ENCODE results near the gene ZCCHC14. TPM values are rescaled to one million over a fixed set of nuclear protein-coding genes. Genes with fewer than 3 reads are reported as not detected.

ZCCHC14 gene
- total RNA-seq, 1 donor from 2014 or later: 19.0 TPM

DNA sequence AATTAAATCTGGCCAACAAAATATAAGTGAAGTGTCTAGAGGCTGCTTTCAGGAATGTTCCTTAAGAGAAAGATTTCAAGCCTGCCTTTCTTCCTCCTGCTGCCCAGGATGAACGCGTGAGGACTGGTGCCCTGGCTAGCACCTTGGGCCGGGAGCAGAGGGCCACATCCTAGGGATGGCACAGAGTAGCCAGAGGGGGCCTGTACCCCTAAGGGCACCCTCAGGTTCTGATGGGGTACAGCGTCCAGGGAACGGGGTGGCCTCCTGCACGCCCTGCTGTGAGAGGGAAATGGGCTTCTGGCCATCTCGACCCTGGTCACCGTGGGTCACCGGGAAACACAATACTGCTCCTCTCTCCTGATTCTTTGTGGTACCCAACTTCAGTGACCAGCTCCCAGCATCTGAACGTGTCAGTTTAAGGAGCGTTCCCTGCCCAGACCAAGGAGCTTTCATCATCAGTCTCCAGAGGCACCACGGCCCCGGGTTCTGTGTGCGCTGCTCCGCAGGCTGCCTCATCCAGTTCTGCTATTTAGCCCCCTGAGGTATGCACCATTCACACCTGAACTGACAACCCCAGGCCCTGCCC lies 60.4 kb downstream of the ZCCHC14 start:
- TF ChIP-seq EZH2 (IDR thresholded peaks at IDR 0.05; ENCODE audit: insufficient read depth, low read length): no peak
- TF ChIP-seq, protein P1, sequence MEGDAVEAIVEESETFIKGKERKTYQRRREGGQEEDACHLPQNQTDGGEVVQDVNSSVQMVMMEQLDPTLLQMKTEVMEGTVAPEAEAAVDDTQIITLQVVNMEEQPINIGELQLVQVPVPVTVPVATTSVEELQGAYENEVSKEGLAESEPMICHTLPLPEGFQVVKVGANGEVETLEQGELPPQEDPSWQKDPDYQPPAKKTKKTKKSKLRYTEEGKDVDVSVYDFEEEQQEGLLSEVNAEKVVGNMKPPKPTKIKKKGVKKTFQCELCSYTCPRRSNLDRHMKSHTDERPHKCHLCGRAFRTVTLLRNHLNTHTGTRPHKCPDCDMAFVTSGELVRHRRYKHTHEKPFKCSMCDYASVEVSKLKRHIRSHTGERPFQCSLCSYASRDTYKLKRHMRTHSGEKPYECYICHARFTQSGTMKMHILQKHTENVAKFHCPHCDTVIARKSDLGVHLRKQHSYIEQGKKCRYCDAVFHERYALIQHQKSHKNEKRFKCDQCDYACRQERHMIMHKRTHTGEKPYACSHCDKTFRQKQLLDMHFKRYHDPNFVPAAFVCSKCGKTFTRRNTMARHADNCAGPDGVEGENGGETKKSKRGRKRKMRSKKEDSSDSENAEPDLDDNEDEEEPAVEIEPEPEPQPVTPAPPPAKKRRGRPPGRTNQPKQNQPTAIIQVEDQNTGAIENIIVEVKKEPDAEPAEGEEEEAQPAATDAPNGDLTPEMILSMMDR (IDR thresholded peaks at IDR 0.05; ENCODE audit: insufficient read depth, low read depth, low read length): no peak
- Histone ChIP-seq H4K20me1 (ENCODE audit: insufficient read depth, low read length) (peaks cover 75% of the 10 kb centered on the region), H3K27me3 (ENCODE audit: insufficient read depth, low read length) (no peaks in the 10 kb centered on the region), H3K4me1 (ENCODE audit: insufficient read depth, low read length) (peaks cover 32% of the 10 kb centered on the region), H2AFZ (ENCODE audit: low read depth, low read length) (no peak overlapping the region), H3K36me3 (ENCODE audit: insufficient read depth, low read length) (peaks cover 2% of the 10 kb centered on the region), H3K27ac (ENCODE audit: low read depth, low read length) (peak overlapping the region; percentile 59), H3K9me3 (ENCODE audit: insufficient read depth, low read depth, low read length) (no peaks in the 10 kb centered on the region), H3K4me2 (ENCODE audit: low read length) (peak overlapping the region; percentile 2), H3K4me3 (ENCODE audit: insufficient read depth, low read depth, low read length) (no peak overlapping the region), H3K79me2 (ENCODE audit: insufficient read depth, low read length) (peaks cover 23% of the 10 kb centered on the region), H3K9ac (ENCODE audit: low read length) (peak overlapping the region; percentile 35)
- H3K27me3 Mint-ChIP-seq (ENCODE audit: low read depth, unreplicated experiment): no peaks in the 10 kb centered on the region
- H3K27ac Mint-ChIP-seq (ENCODE audit: unreplicated experiment): peak overlapping the region; percentile 72
- peaks cover 34% of the 10 kb centered on the region for H3K4me1 Mint-ChIP-seq (ENCODE audit: low read depth, unreplicated experiment)
- peak overlapping the region; percentile 45 for H3K4me3 Mint-ChIP-seq (ENCODE audit: unreplicated experiment)
- no peaks in the 10 kb centered on the region for H3K9me3 Mint-ChIP-seq (ENCODE audit: unreplicated experiment)
- peaks cover 10% of the 10 kb centered on the region for H3K36me3 Mint-ChIP-seq (ENCODE audit: low read depth, unreplicated experiment)
- FAIRE-seq (no peak), DNase-seq (ENCODE audit: low read depth) (no peak)

DNA sequence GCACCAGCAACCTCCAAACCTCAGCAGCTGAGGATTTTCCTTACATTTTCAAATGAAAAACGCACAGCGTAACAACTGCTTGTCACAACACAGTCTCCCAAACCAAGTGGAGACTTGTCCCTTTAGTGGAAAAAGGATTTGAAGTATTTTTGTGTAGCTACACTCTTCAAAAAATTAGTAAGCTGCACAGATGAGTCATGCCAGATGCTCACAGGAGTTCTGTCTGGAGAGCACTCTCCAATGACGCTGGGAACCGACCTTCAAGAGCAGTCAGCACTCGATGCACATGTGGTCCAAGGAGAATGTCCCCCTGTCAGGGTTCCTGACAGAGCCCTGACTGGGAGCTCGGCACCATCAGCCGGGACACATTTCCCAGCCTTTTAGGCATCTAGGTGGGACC lies 60.9 kb downstream of the ZCCHC14 start:
- H3K4me2 ChIP-seq (ENCODE audit: low read length): peak overlapping the region; percentile 44
- no peaks in the 10 kb centered on the region for H3K9me3 ChIP-seq (ENCODE audit: insufficient read depth, low read depth, low read length)
- H3K36me3 Mint-ChIP-seq (ENCODE audit: low read depth, unreplicated experiment): peaks cover 10% of the 10 kb centered on the region
- H3K27ac ChIP-seq (ENCODE audit: low read depth, low read length): peak overlapping the region; percentile 59
- peaks cover 77% of the 10 kb centered on the region for H4K20me1 ChIP-seq (ENCODE audit: insufficient read depth, low read length)
- H3K4me3 Mint-ChIP-seq (ENCODE audit: unreplicated experiment): peak overlapping the region; percentile 45
- DNase-seq (ENCODE audit: low read depth) (peak; percentile 87), FAIRE-seq (peak; percentile 85)
- H2AFZ ChIP-seq (ENCODE audit: low read depth, low read length): no peak overlapping the region
- H3K9me3 Mint-ChIP-seq (ENCODE audit: unreplicated experiment): no peaks in the 10 kb centered on the region
- peaks cover 20% of the 10 kb centered on the region for H3K79me2 ChIP-seq (ENCODE audit: insufficient read depth, low read length)
- H3K27ac Mint-ChIP-seq (ENCODE audit: unreplicated experiment): peak overlapping the region; percentile 78
- no peaks in the 10 kb centered on the region for H3K27me3 ChIP-seq (ENCODE audit: insufficient read depth, low read length)
- TF ChIP-seq, protein P1 (IDR thresholded peaks at IDR 0.05; ENCODE audit: insufficient read depth, low read depth, low read length): no peak
- TF ChIP-seq EZH2 (IDR thresholded peaks at IDR 0.05; ENCODE audit: insufficient read depth, low read length): no peak
- no peak overlapping the region for H3K4me3 ChIP-seq (ENCODE audit: insufficient read depth, low read depth, low read length)
- H3K4me1 Mint-ChIP-seq (ENCODE audit: low read depth, unreplicated experiment): peaks cover 34% of the 10 kb centered on the region
- H3K36me3 ChIP-seq (ENCODE audit: insufficient read depth, low read length): peaks cover 2% of the 10 kb centered on the region
- H3K9ac ChIP-seq (ENCODE audit: low read length): peak overlapping the region; percentile 41
- peaks cover 32% of the 10 kb centered on the region for H3K4me1 ChIP-seq (ENCODE audit: insufficient read depth, low read length)
- H3K27me3 Mint-ChIP-seq (ENCODE audit: low read depth, unreplicated experiment): no peaks in the 10 kb centered on the region
